ENCODE data around the gene TWF2. TPM values are rescaled to one million over a fixed set of nuclear protein-coding genes. Genes with fewer than 3 reads are reported as not detected.

The TWF2 gene
- 129 and 153 TPM in 2 replicates for total RNA-seq

GRCh38 chr3:52238761-52239701 lies at the start of gene TWF2:
Gene TWF2, minus strand, starts transcription at chr3:52239158. Its CDS starts 142 bp downstream, at chr3:52239016.

GRCh38 chr3:52278510-52279069 lies 39.6 kb upstream of the TWF2 start, which contains the start of gene WDR82:
Gene WDR82, minus strand, starts transcription at chr3:52278649. Its CDS starts 288 bp downstream, at chr3:52278361.

GRCh38 chr3:52245322-52246263 lies 6.6 kb upstream of the TWF2 start, which contains the start of gene PPM1M:
Gene PPM1M, plus strand, starts transcription at chr3:52245759. Its CDS starts 66 bp downstream, at chr3:52245825.

DNA sequence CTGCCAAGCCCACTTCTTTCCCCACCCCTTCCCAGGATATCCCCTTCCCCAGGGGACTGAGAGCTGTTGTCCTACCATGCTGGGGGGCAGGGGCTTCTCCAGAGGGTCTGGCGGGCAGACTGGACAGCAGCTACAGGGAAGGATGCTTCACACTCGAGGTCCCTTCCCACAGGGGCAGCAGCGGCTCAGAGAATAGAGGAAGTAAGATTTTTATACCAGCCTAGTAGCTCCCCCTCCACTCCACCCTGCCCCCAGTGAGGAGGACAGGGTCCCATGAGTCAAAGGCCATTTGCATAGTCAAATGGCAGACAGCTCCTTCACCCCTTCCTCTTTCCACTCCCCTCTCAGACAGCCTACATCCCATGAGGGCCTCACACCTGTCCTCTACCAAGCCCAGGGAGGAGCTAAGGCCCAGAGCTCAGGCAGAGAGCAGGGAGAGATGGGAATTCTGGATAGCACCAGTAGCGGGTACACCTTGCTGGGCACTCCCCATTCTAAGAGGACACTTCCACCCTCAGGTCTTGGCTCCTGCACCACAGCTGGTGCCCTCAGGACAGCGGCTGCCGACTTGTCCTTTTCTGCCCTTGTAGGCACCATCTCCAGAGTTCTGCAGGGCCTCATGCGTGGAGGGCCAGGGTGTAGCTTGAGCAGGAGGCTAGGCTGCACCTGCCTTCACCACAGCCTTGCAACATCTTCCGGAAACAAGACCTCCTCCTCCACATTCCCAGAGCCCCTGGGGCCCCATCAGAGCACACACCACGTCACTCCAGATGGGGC lies 13.3 kb downstream of the TWF2 start, which contains the start of gene TLR9:
TSS of gene TLR9 (minus strand) at position 194 of the 777 bp plus-strand sequence. CDS start at position 78, 116 bp downstream.

GRCh38 chr3:52197842-52198625 lies 40.9 kb downstream of the TWF2 start, which contains the start of gene ALAS1:
Gene ALAS1, plus strand, starts transcription at chr3:52198160. Its CDS starts 1,082 bp downstream, at chr3:52199242.

Other genes with a start within 250 kb of the TWF2 start
- gene RPL29, start 243.3 kb downstream of the TWF2 start, total RNA-seq: 767 and 1,154 TPM in 2 replicates
- 7.9 and 8.6 TPM in 2 replicates for gene DUSP7, start 182.6 kb downstream of the TWF2 start, total RNA-seq
- 9.4 and 24.8 TPM in 2 replicates for gene POC1A, start 84.7 kb downstream of the TWF2 start, total RNA-seq
- 40.4 and 45.4 TPM in 2 replicates for gene ALAS1, start 41.0 kb downstream of the TWF2 start, total RNA-seq
- gene TLR9, start 13.5 kb downstream of the TWF2 start, total RNA-seq: under 0.01 TPM in 1 of 2 replicates, not detected in the other
- gene PPM1M, start 6.6 kb upstream of the TWF2 start, total RNA-seq: 16.6 and 33.1 TPM in 2 replicates
- 70.7 and 81.5 TPM in 2 replicates for gene WDR82, start 39.5 kb upstream of the TWF2 start, total RNA-seq
- 9.5 and 19.8 TPM in 2 replicates for gene GLYCTK, start 48.7 kb upstream of the TWF2 start, total RNA-seq
- gene DNAH1, start 77.2 kb upstream of the TWF2 start, total RNA-seq: 2.1 and 4.1 TPM in 2 replicates
- gene BAP1, start 170.8 kb upstream of the TWF2 start, total RNA-seq: 49.4 and 56.6 TPM in 2 replicates
- 2.7 and 5.8 TPM in 2 replicates for gene PHF7, start 171.5 kb upstream of the TWF2 start, total RNA-seq
- under 0.01 TPM in 2 replicates for gene SEMA3G, start 205.9 kb upstream of the TWF2 start, total RNA-seq
- gene TNNC1, start 214.9 kb upstream of the TWF2 start, total RNA-seq: 0.33 TPM in 1 of 2 replicates, not detected in the other
- gene NISCH, start 216.4 kb upstream of the TWF2 start, total RNA-seq: 67.1 and 97.0 TPM in 2 replicates

Measured in uterine smooth muscle cell (primary cell).